ENCODE results near the gene SAFB2.

Gene SAFB2

GRCh38 chr19:5607318-5608275, 15.0 kb downstream of the SAFB2 start:
- DNase-seq (ENCODE audit: low read depth in 2 of 2) = no peak

GRCh38 chr19:5605362-5605761, 17.2 kb downstream of the SAFB2 start:
- no peak for DNase-seq (ENCODE audit: low read depth in 2 of 2)

- no peak for DNase-seq (ENCODE audit: low read depth in 2 of 2)
These were observed 18.9 kb downstream of the SAFB2 start for GRCh38 chr19:5603626-5604025.

GRCh38 chr19:5600797-5601196, 21.8 kb downstream of the SAFB2 start:
- no peak for DNase-seq (ENCODE audit: low read depth in 2 of 2)

- DNase-seq (ENCODE audit: low read depth in 2 of 2) = no peak
These were observed 26.8 kb downstream of the SAFB2 start for GRCh38 chr19:5595745-5596144.

GRCh38 chr19:5595129-5595528, 27.4 kb downstream of the SAFB2 start:
- DNase-seq (ENCODE audit: low read depth in 2 of 2) = no peak

- DNase-seq (ENCODE audit: low read depth in 2 of 2) = no peak
These were observed 28.0 kb downstream of the SAFB2 start for GRCh38 chr19:5594521-5594950.

GRCh38 chr19:5593343-5594255, 29.0 kb downstream of the SAFB2 start:
- DNase-seq (ENCODE audit: low read depth in 2 of 2) = no peak

- no peak for DNase-seq (ENCODE audit: low read depth in 2 of 2)
These were observed 29.8 kb downstream of the SAFB2 start for GRCh38 chr19:5592531-5593342.

GRCh38 chr19:5591476-5591875, 31.1 kb downstream of the SAFB2 start:
- DNase-seq (ENCODE audit: low read depth in 2 of 2) = no peak

GRCh38 chr19:5590865-5591154, 31.8 kb downstream of the SAFB2 start:
- DNase-seq (ENCODE audit: low read depth in 2 of 2) = no peak

- no peak for DNase-seq (ENCODE audit: low read depth in 2 of 2)
These were observed 32.3 kb downstream of the SAFB2 start for GRCh38 chr19:5590151-5590864.

GRCh38 chr19:5588906-5589676, 33.5 kb downstream of the SAFB2 start:
- DNase-seq (ENCODE audit: low read depth in 2 of 2) = no peak

GRCh38 chr19:5588441-5588840, 34.1 kb downstream of the SAFB2 start:
- no peak for DNase-seq (ENCODE audit: low read depth in 2 of 2)

- no peak for DNase-seq (ENCODE audit: low read depth in 2 of 2)
These were observed 34.9 kb downstream of the SAFB2 start for GRCh38 chr19:5587661-5588060.

GRCh38 chr19:5587071-5587455, 35.5 kb downstream of the SAFB2 start:
- no peak for DNase-seq (ENCODE audit: low read depth in 2 of 2)

- no peak for DNase-seq (ENCODE audit: low read depth in 2 of 2)
These were observed 36.1 kb downstream of the SAFB2 start for GRCh38 chr19:5586300-5587070.

GRCh38 chr19:5585461-5586299, 36.9 kb downstream of the SAFB2 start:
- DNase-seq (ENCODE audit: low read depth in 2 of 2) = peak; percentile 8

- no peak for DNase-seq (ENCODE audit: low read depth in 2 of 2)
These were observed 42.4 kb downstream of the SAFB2 start for GRCh38 chr19:5580161-5580571.

Data from stimulated activated CD8-positive, alpha-beta memory T cell treated with anti-CD3 and anti-CD28 coated beads, Interleukin-15, amount 100 ng/mL, for 4 hours (primary cell).